Upper lobe of left lung (tissue), 6 donors: ENCODE results near the gene CBX5. TPM values are rescaled to one million over a fixed set of nuclear protein-coding genes. Genes with fewer than 3 reads are reported as not detected.

Experiments used
- ATAC-seq, 2 donors: fragments of 200-7000 bp; cut with Tn5 transposase; one replicate each; pipeline ENCODE4 v1.9.1; 2022; ENCODE audit warnings: mild to moderate bottlenecking in 2 of 2, moderate library complexity in 2 of 2; ENCODE audit not compliant: low FRiP score in 2 of 2
- DNase-seq, 2 donors: peaks; one replicate each; pipeline ENCODE4 v3.0.0-alpha.2; 2019 to 2020
- H3K27ac ChIP-seq, 4 donors: fragments of 200-600 bp; sonication (generic); one replicate each; pipeline ENCODE4 v1.5.1; 2016 to 2019
- H3K27me3 ChIP-seq, 4 donors: fragments of 200-600 bp; sonication (generic); one replicate each; pipeline ENCODE4 v1.5.1; 2017 to 2019
- H3K36me3 ChIP-seq, 4 donors: fragments of 200-600 bp; sonication (generic); one replicate each; pipeline ENCODE4 v1.5.1; 2016 to 2019
- H3K4me1 ChIP-seq, 4 donors: fragments of 200-600 bp; sonication (generic); one replicate each; pipeline ENCODE4 v1.5.1; 2018 to 2019
- H3K4me3 ChIP-seq, 4 donors: fragments of 200-600 bp; sonication (generic); one replicate each; pipeline ENCODE4 v1.5.1; 2017 to 2019; ENCODE audit warnings: mild to moderate bottlenecking in 2 of 4, moderate library complexity in 1 of 4
- H3K9me3 ChIP-seq, 4 donors: fragments of 200-600 bp; sonication (generic); one replicate each; pipeline ENCODE4 v1.5.1; 2018 to 2019
- EP300 ChIP-seq, 4 donors: sonication (generic); formaldehyde crosslinking; IDR thresholded peaks; one replicate each; pipeline ENCODE4 v1.5.1; 2017; ENCODE audit warnings: antibody characterized with exemption in 4 of 4, control low read depth in 2 of 4
- POLR2A ChIP-seq, 4 donors: fragments of 450-650 bp; IDR thresholded peaks; one replicate each; pipeline ENCODE4 v1.5.1; 2016 to 2017; ENCODE audit warnings: antibody characterized with exemption in 4 of 4, mild to moderate bottlenecking in 2 of 4
- POLR2AphosphoS5 ChIP-seq, 2 donors: sonication (generic); formaldehyde crosslinking; IDR thresholded peaks; one replicate each; pipeline ENCODE4 v1.5.1; 2017; ENCODE audit warnings: antibody characterized with exemption in 2 of 2
- WGBS, 2 donors: methylation state at CpG; one replicate each; pipeline ENCODE4 v1.1.5; 2017 to 2018; 5-methylcytosine and 5-hydroxymethylcytosine counted together
- total RNA-seq, 6 donors: library from RNA; depleted of rRNA in 4 of 6; stranded (reverse); fragments of >200 nt in 4 of 6; gene quantifications; one replicate each; pipeline versions ENCODE4 v1.1.0 to v1.2.1, GENCODE V29; 2016 to 2021
- TF ChIP-seq, protein P1 (sequence below), 6 experiments: fragments of 450-650 bp in 4 of 6; fragments of 200-600 bp in 2 of 6; sonication (generic) in 2 of 6; IDR thresholded peaks; one replicate each; pipeline ENCODE4 v1.5.1; 2016 to 2019; ENCODE audit warnings: antibody characterized with exemption in 6 of 6
- donor health status: DM: no; HTN: no; CAD: no; lungs with moderate emphysema.
- donor health status: DM: no; HTN: yes; CAD: no; lungs with severe emphysema.

CBX5 gene
- total RNA-seq, 6 donors from 2014 or later: 15.5 to 48.2 (median 36.1) TPM

DNA sequence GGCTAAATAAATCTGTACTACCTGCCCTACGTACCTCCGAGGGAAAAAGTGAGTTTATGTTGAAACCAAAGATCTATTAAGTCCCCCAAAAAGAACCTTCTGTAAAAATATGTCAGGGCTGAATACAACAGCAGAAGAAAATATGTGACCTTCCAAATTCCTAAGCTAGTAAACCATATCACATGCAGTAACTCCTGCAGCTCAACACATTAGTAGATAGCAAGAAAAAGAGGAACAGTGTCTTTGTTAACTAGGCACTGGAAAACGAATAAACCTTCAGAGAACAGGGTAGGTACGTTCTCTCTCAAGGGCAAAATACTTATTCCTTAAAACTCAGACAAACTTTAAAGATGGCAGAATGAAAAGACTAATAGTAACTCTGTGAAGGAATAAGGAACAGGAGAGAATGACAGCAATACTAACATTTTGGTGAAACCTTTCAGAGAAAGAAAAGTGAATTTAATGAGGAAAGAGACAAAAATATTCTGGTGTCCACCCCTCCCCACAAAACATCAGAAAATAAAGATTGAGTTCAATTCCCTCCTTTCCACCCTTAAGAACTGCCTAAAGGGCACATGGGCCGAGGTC is 18.0 kb downstream of the CBX5 start:
- ATAC-seq (no peak), DNase-seq (no peak)
- no peaks in the 10 kb centered on the region for H3K9me3 ChIP-seq
- WGBS, 2 donors: 65 to 69% methylated on average over 5 of the region's 5 CpGs
- H3K27me3 ChIP-seq: no peaks in the 10 kb centered on the region
- no peak overlapping the region for H3K27ac ChIP-seq
- peaks cover 19 to 31% (median 27%) of the 10 kb centered on the region in 4 donors for H3K4me1 ChIP-seq
- TF ChIP-seq, protein P1, sequence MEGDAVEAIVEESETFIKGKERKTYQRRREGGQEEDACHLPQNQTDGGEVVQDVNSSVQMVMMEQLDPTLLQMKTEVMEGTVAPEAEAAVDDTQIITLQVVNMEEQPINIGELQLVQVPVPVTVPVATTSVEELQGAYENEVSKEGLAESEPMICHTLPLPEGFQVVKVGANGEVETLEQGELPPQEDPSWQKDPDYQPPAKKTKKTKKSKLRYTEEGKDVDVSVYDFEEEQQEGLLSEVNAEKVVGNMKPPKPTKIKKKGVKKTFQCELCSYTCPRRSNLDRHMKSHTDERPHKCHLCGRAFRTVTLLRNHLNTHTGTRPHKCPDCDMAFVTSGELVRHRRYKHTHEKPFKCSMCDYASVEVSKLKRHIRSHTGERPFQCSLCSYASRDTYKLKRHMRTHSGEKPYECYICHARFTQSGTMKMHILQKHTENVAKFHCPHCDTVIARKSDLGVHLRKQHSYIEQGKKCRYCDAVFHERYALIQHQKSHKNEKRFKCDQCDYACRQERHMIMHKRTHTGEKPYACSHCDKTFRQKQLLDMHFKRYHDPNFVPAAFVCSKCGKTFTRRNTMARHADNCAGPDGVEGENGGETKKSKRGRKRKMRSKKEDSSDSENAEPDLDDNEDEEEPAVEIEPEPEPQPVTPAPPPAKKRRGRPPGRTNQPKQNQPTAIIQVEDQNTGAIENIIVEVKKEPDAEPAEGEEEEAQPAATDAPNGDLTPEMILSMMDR (IDR thresholded peaks at IDR 0.05): no peak
- no peak for TF ChIP-seq POLR2A (IDR thresholded peaks at IDR 0.05)
- TF ChIP-seq POLR2AphosphoS5 (IDR thresholded peaks at IDR 0.05): no peak
- no peak for TF ChIP-seq EP300 (IDR thresholded peaks at IDR 0.05)
- peaks cover 0 to 5% (median 4%) of the 10 kb centered on the region in 4 donors for H3K36me3 ChIP-seq
- H3K4me3 ChIP-seq: no peak overlapping the region

DNA sequence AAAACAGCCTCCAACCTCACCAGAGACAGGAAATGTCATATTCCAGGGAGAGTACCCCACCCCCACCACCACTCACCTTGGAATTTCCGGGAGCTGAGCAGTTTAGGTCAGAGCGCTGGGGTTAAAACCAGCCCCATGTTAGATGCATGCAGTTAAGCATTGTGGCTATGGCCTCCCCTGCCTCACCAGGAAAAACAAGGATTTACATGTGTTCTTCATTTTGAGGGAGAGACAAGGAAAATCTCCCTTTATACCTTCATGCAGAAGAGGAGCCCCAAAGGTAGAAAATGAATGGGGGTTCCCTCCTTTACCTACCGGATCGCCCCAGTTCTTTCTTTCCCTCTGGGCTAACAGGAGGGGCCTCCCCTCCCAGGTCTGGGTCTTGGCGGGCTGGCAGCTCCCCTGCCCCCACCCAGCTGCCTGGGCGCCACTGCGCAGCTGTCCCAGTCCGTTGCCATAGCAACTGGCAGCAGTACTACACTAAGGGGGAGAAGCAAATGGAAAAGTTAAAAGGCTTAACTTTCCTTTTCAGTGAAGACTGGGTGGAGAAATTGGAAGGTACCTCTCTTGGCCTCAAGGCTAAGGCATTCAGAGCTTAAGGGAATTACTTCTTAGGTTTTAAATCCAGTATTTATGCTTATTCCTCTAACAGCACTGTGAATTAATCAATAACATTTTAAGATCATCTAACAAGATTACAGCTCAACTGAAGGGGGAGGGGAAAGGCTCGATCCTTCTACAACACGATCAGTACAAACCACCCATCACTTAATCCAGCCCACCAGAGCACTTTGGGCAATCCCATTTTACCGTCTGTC is 20.5 kb downstream of the CBX5 start:
- DNase-seq: peak; percentile 80 to 87
- Histone ChIP-seq H3K4me1 (peaks cover 19 to 31% (median 27%) of the 10 kb centered on the region in 4 donors), H3K27ac (peak overlapping the region; percentile 17 to 75 (median 60)), H3K27me3 (no peaks in the 10 kb centered on the region), H3K4me3 (peak overlapping the region in 3 of 4 donors; percentile 36 to 50 (median 46)), H3K9me3 (no peaks in the 10 kb centered on the region), H3K36me3 (peaks cover 0 to 28% (median 14%) of the 10 kb centered on the region in 4 donors)
- ATAC-seq: peak; percentile 88 to 93
- no peak for TF ChIP-seq EP300 (IDR thresholded peaks at IDR 0.05)
- TF ChIP-seq, protein P1 (IDR thresholded peaks at IDR 0.05): peak in 1 of 6 experiments; percentile 14
- WGBS, 2 donors: 8 to 11% methylated on average over 11 of the region's 11 CpGs

DNA sequence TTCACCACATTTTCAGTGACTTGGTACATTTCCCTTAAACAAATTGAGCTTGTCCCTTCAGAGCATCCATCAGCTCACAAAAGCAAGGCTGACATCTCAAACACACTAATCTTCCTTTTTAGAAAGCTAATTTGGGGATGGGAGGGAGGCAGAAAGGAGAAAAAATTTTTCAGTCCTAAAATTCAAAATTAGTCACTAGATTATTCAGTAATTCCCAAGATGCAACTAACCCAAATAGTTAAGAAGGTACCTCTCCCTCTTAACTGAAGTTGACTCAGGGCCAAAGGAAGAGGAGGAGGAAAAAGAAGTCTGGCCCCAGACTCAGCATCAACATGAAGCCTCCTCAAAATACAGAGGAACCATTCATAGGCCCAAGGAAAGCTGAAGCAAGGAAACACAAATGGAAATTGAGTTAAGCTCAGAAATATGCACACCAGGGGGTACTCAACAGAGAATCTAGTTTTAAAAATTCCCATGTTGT is 21.7 kb downstream of the CBX5 start:
- ATAC-seq: no peak
- TF ChIP-seq POLR2A (IDR thresholded peaks at IDR 0.05) (no peak), EP300 (IDR thresholded peaks at IDR 0.05) (no peak), POLR2AphosphoS5 (IDR thresholded peaks at IDR 0.05) (no peak)
- TF ChIP-seq, protein P1 (IDR thresholded peaks at IDR 0.05): no peak
- H3K9me3 ChIP-seq: no peaks in the 10 kb centered on the region
- peaks cover 19 to 31% (median 27%) of the 10 kb centered on the region in 4 donors for H3K4me1 ChIP-seq
- peak overlapping the region in 2 of 4 donors; percentile 2 to 4 for H3K27ac ChIP-seq
- H3K4me3 ChIP-seq: no peak overlapping the region
- no peaks in the 10 kb centered on the region for H3K27me3 ChIP-seq
- H3K36me3 ChIP-seq: peaks cover 0 to 34% (median 18%) of the 10 kb centered on the region in 4 donors
- DNase-seq: no peak

DNA sequence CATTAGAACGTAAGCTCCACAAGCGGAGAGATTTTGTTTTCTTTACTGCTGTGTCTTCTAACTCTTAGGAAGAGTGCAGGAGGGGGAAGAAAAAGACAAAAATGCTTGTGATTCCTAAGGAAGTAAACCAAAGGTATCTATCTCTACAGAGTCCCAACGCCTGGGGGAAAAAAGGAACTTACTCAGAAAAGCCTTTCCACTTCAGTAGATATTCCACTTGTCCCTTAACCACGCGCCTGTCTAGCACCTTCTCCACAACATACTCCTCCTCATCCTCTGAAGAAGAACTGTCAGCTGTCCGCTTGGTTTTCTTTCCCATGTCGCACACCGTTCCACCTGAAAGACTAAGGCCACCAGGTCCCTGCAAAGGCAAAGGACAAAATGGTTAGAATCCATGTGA is 22.6 kb downstream of the CBX5 start:
- no peak overlapping the region for H3K27ac ChIP-seq
- H3K9me3 ChIP-seq: no peaks in the 10 kb centered on the region
- DNase-seq (no peak), ATAC-seq (no peak)
- no peaks in the 10 kb centered on the region for H3K27me3 ChIP-seq
- H3K36me3 ChIP-seq: peaks cover 0 to 38% (median 19%) of the 10 kb centered on the region in 4 donors
- TF ChIP-seq, protein P1 (IDR thresholded peaks at IDR 0.05): no peak
- no peak for TF ChIP-seq EP300 (IDR thresholded peaks at IDR 0.05)
- TF ChIP-seq POLR2AphosphoS5 (IDR thresholded peaks at IDR 0.05): no peak
- TF ChIP-seq POLR2A (IDR thresholded peaks at IDR 0.05): no peak
- H3K4me1 ChIP-seq: peaks cover 19 to 24% (median 23%) of the 10 kb centered on the region in 4 donors
- 89 to 90% methylated on average over 8 of the region's 8 CpGs for WGBS, 2 donors
- no peak overlapping the region for H3K4me3 ChIP-seq
